Fibroblast of the aortic adventitia (primary cell): ENCODE data around the gene C7orf57. TPM values are rescaled to one million over a fixed set of nuclear protein-coding genes. Genes with fewer than 3 reads are reported as not detected.

Source experiments
- DNase-seq: peaks from one replicate; pipeline ENCODE4 v3.0.0-alpha.2; 2010; ENCODE audit warnings: low read depth
- H3K4me3 ChIP-seq: 2 replicates; pipeline ENCODE4 v1.5.1; 2011; ENCODE audit warnings: low read depth, mild to moderate bottlenecking, control low read depth, low read length, moderate library complexity
- CTCF ChIP-seq: IDR thresholded peaks from 2 replicates; pipeline ENCODE4 v1.5.1; 2011; ENCODE audit warnings: mild to moderate bottlenecking, low read length, control low read depth, inconsistent platforms; ENCODE audit not compliant: insufficient read depth
- total RNA-seq: library from RNA; depleted of rRNA; stranded (reverse); fragments of >200 nt; gene quantifications from 2 replicates; pipeline ENCODE4 v1.2.3, GENCODE V29; 2012; ENCODE audit warnings: low replicate concordance

The C7orf57 gene
- total RNA-seq, 1 donor, result 0.09 TPM

GRCh38 chr7:48011323-48011722, 24.0 kb upstream of the C7orf57 start:
- no peak for DNase-seq
- TF ChIP-seq CTCF, result no peak

GRCh38 chr7:48011951-48012350, 23.4 kb upstream of the C7orf57 start:
- no peak for DNase-seq
- TF ChIP-seq CTCF, result no peak
- H3K4me3 ChIP-seq, result no peak overlapping the region

More at GRCh38 chr7:48011323-48011722, 24.0 kb upstream of the C7orf57 start:
- no peak overlapping the region for H3K4me3 ChIP-seq

- DNase-seq, result no peak
- TF ChIP-seq CTCF, result no peak
- no peak overlapping the region for H3K4me3 ChIP-seq
Observed at GRCh38 chr7:48016641-48017040, 18.7 kb upstream of the C7orf57 start.

- no peak overlapping the region for H3K4me3 ChIP-seq
- DNase-seq, result no peak
- no peak for TF ChIP-seq CTCF
Observed at GRCh38 chr7:48017674-48018073, 17.7 kb upstream of the C7orf57 start.

- no peak for DNase-seq
- no peak for TF ChIP-seq CTCF
Observed at GRCh38 chr7:48025624-48026023, 9.7 kb upstream of the C7orf57 start.

GRCh38 chr7:48028938-48029337, 6.4 kb upstream of the C7orf57 start, which contains the start of gene SUN3:
Gene SUN3 (minus strand): TSS chr7:48029107. CDS start chr7:48028938, 169 bp downstream.
- TF ChIP-seq CTCF, result no peak
- no peak within 1 kb of the TSS for H3K4me3 ChIP-seq
- DNase-seq, result no peak

More at GRCh38 chr7:48025624-48026023, 9.7 kb upstream of the C7orf57 start:
- H3K4me3 ChIP-seq, result no peak overlapping the region

GRCh38 chr7:48031111-48031510, 4.2 kb upstream of the C7orf57 start:
- TF ChIP-seq CTCF, result no peak
- no peak for DNase-seq
- no peak overlapping the region for H3K4me3 ChIP-seq
